GM12878 (cell line): ENCODE data around the gene COL1A1. TPM values are rescaled to one million over a fixed set of nuclear protein-coding genes. Genes with fewer than 3 reads are reported as not detected.

Experiments used
- BACH1 ChIP-seq: fragments of 450-650 bp; IDR thresholded peaks from 2 replicates; pipeline ENCODE4 v1.6.1; 2017; ENCODE audit warnings: mild to moderate bottlenecking, borderline replicate concordance
- FOXK2 ChIP-seq: fragments of 450-650 bp; IDR thresholded peaks from 2 replicates; pipeline ENCODE4 v1.6.1; 2017; ENCODE audit warnings: mild to moderate bottlenecking, moderate library complexity
- POLR2A ChIP-seq: IDR thresholded peaks from 2 replicates; pipeline ENCODE4 v1.6.1; 2011; ENCODE audit warnings: low read depth, mild to moderate bottlenecking, low read length
- RAD21 ChIP-seq: IDR thresholded peaks from 2 replicates; pipeline ENCODE4 v1.6.1; 2011; ENCODE audit warnings: mild to moderate bottlenecking, low read depth, low read length, moderate library complexity; ENCODE audit not compliant: insufficient read depth
- SP1 ChIP-seq: IDR thresholded peaks from one replicate; pipeline ENCODE4 v1.6.1; 2011; ENCODE audit warnings: low read depth, low read length
- SPI1 ChIP-seq: IDR thresholded peaks from 2 replicates; pipeline ENCODE4 v1.6.1; 2011; ENCODE audit warnings: low read depth, mild to moderate bottlenecking, low read length, moderate library complexity, borderline replicate concordance; ENCODE audit not compliant: insufficient read depth
- STAT1 ChIP-seq: fragments of 450-650 bp; conservative IDR thresholded peaks from 2 replicates; pipeline ENCODE4 v1.6.1; 2014; ENCODE audit warnings: antibody characterized with exemption, mild to moderate bottlenecking
- STAT3 ChIP-seq: IDR thresholded peaks from 2 replicates; pipeline ENCODE4 v1.6.1; 2011; ENCODE audit warnings: low read depth, low read length, improper control_type of control experiment
- ZBED1 ChIP-seq: IDR thresholded peaks from 2 replicates; pipeline ENCODE4 v1.6.1; 2016; ENCODE audit warnings: borderline replicate concordance
- ZSCAN29 ChIP-seq: fragments of 450-650 bp; IDR thresholded peaks from 2 replicates; pipeline ENCODE4 v1.6.1; 2017; ENCODE audit warnings: mild to moderate bottlenecking, moderate library complexity
- polyA plus RNA-seq, 11 experiments: library from polyadenylated mRNA; depleted of rRNA in 4 of 11; unstranded in 6 of 11; stranded (reverse) in 5 of 11; fragments of >200 nt; fragmentation: Nextera tagmentation in 4 of 11; fragmentation: Illumina TruSeq in 1 of 11; extraction: Ambion mirVana in 4 of 11; extraction: Trizol in 1 of 11; gene quantifications; 1 replicate in 1 of 11; 2 replicates in 10 of 11; pipeline versions ENCODE4 v1.2.1 to v1.2.3, GENCODE V29; 2011 to 2016; ENCODE audit warnings: inconsistent platforms in 2 of 11, missing spikeins in 2 of 11, low read depth in 1 of 11
- total RNA-seq, 4 experiments: library from RNA; depleted of rRNA in 3 of 4; stranded (reverse); fragments of >200 nt in 3 of 4; fragmentation: Illumina TruSeq in 1 of 4; extraction: Trizol in 1 of 4; gene quantifications; 2 replicates each; pipeline versions ENCODE4 v1.2.1 to v1.2.3, GENCODE V29; 2013 to 2021
- TF ChIP-seq, protein P1 (sequence below): IDR thresholded peaks from 2 replicates; pipeline ENCODE4 v1.6.1; 2011; ENCODE audit warnings: mild to moderate bottlenecking, low read depth, low read length, moderate library complexity; ENCODE audit not compliant: insufficient replicate concordance
- TF ChIP-seq, protein P2 (sequence below): IDR thresholded peaks from 2 replicates; pipeline ENCODE4 v1.6.1; 2011; ENCODE audit warnings: borderline replicate concordance, low read depth, mild to moderate bottlenecking, moderate library complexity, low read length; ENCODE audit not compliant: insufficient read depth, poor library complexity, severe bottlenecking
- TF ChIP-seq, protein P3 (sequence below): IDR thresholded peaks from 2 replicates; pipeline ENCODE4 v1.6.1; 2011; ENCODE audit warnings: borderline replicate concordance, low read depth, mild to moderate bottlenecking, moderate library complexity, mixed read lengths, low read length; ENCODE audit not compliant: insufficient read depth; ENCODE audit errors: extremely low read length
- TF ChIP-seq, protein P4 (sequence below): IDR thresholded peaks from 2 replicates; pipeline ENCODE4 v1.6.1; 2011; ENCODE audit warnings: low read depth, mild to moderate bottlenecking, low read length, moderate library complexity, borderline replicate concordance; ENCODE audit errors: extremely low read depth
- TF ChIP-seq, protein P5 (sequence below): IDR thresholded peaks from 2 replicates; pipeline ENCODE4 v1.6.1; 2011; ENCODE audit warnings: low read depth, low read length, improper control_type of control experiment, borderline replicate concordance
- TF ChIP-seq, protein P6 (sequence below): fragments of 450-650 bp; IDR thresholded peaks from 2 replicates; pipeline ENCODE4 v1.6.1; 2017; ENCODE audit warnings: mild to moderate bottlenecking, moderate library complexity

Gene COL1A1
- total and polyA plus RNA-seq, 10 of the 15 experiments (the other 5 are each of a cell fraction or from before 2014, with no cell fraction given) = 0.18 to 7.7 (median 2.3) TPM

DNA sequence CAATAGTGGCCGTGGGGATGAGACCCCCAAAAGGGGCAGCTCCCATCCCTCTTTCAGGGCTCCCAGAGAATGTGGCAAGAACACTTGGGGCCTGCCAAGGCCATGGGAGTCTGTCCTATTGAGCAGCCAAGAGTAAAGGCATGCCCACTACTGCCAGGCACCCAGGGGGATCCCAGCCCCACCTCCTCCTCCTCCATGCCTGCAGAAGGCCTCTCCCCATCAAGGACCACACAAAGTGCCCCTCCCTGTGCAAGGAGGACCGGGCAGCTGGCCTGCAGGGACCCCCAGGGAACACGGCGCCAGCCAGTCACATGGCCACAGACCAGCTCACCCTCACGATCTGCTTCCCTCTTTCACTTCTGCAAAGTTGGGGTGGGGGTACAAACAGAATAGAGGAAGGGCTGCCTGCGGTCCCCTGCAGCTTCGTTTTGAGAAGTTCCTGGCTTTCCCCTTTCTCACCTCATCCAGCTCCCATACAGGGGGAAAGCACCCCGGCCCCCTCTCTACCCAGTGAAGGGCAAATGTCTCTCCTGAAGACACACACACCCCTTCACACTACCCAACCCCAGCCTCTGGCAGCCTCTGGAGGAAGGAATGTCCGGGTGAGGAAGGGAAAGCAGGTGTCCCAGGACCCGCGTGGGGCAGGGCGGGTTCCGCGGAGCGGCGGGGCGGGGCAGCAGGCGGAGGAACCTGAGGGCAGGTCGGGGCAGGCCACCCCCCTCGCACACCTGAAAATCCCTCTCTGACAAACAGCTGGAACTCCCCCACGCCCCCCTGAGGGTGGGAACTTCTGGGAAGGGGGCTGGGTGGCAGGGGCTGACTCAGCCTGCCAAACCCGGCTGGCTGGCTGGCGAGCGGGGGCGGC, 53.0 kb downstream of the COL1A1 start (continued):
- TF ChIP-seq, protein P1, sequence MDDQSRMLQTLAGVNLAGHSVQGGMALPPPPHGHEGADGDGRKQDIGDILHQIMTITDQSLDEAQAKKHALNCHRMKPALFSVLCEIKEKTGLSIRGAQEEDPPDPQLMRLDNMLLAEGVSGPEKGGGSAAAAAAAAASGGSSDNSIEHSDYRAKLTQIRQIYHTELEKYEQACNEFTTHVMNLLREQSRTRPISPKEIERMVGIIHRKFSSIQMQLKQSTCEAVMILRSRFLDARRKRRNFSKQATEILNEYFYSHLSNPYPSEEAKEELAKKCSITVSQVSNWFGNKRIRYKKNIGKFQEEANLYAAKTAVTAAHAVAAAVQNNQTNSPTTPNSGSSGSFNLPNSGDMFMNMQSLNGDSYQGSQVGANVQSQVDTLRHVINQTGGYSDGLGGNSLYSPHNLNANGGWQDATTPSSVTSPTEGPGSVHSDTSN = no peak
- TF ChIP-seq STAT3 = no peak
- peak; percentile 85; the same call in 1 of the 2 replicates for TF ChIP-seq BACH1
- no peak for TF ChIP-seq FOXK2
- no peak for TF ChIP-seq ZSCAN29
- TF ChIP-seq, protein P2, sequence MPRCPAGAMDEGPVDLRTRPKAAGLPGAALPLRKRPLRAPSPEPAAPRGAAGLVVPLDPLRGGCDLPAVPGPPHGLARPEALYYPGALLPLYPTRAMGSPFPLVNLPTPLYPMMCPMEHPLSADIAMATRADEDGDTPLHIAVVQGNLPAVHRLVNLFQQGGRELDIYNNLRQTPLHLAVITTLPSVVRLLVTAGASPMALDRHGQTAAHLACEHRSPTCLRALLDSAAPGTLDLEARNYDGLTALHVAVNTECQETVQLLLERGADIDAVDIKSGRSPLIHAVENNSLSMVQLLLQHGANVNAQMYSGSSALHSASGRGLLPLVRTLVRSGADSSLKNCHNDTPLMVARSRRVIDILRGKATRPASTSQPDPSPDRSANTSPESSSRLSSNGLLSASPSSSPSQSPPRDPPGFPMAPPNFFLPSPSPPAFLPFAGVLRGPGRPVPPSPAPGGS = peak; percentile 79
- TF ChIP-seq, protein P3, sequence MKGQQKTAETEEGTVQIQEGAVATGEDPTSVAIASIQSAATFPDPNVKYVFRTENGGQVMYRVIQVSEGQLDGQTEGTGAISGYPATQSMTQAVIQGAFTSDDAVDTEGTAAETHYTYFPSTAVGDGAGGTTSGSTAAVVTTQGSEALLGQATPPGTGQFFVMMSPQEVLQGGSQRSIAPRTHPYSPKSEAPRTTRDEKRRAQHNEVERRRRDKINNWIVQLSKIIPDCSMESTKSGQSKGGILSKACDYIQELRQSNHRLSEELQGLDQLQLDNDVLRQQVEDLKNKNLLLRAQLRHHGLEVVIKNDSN = peak; percentile 82
- TF ChIP-seq, protein P4, sequence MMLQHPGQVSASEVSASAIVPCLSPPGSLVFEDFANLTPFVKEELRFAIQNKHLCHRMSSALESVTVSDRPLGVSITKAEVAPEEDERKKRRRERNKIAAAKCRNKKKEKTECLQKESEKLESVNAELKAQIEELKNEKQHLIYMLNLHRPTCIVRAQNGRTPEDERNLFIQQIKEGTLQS = no peak
- 0 out of 2 replicates have a peak, but pooled peaks have one; percentile 54 for TF ChIP-seq ZBED1
- no peak for TF ChIP-seq RAD21
- no peak for TF ChIP-seq POLR2A
- TF ChIP-seq STAT1 = no peak
- TF ChIP-seq, protein P5, sequence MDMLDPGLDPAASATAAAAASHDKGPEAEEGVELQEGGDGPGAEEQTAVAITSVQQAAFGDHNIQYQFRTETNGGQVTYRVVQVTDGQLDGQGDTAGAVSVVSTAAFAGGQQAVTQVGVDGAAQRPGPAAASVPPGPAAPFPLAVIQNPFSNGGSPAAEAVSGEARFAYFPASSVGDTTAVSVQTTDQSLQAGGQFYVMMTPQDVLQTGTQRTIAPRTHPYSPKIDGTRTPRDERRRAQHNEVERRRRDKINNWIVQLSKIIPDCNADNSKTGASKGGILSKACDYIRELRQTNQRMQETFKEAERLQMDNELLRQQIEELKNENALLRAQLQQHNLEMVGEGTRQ = peak; percentile 71
- peak; percentile 100 for TF ChIP-seq SPI1
- peak; percentile 84 for TF ChIP-seq SP1
- TF ChIP-seq, protein P6, sequence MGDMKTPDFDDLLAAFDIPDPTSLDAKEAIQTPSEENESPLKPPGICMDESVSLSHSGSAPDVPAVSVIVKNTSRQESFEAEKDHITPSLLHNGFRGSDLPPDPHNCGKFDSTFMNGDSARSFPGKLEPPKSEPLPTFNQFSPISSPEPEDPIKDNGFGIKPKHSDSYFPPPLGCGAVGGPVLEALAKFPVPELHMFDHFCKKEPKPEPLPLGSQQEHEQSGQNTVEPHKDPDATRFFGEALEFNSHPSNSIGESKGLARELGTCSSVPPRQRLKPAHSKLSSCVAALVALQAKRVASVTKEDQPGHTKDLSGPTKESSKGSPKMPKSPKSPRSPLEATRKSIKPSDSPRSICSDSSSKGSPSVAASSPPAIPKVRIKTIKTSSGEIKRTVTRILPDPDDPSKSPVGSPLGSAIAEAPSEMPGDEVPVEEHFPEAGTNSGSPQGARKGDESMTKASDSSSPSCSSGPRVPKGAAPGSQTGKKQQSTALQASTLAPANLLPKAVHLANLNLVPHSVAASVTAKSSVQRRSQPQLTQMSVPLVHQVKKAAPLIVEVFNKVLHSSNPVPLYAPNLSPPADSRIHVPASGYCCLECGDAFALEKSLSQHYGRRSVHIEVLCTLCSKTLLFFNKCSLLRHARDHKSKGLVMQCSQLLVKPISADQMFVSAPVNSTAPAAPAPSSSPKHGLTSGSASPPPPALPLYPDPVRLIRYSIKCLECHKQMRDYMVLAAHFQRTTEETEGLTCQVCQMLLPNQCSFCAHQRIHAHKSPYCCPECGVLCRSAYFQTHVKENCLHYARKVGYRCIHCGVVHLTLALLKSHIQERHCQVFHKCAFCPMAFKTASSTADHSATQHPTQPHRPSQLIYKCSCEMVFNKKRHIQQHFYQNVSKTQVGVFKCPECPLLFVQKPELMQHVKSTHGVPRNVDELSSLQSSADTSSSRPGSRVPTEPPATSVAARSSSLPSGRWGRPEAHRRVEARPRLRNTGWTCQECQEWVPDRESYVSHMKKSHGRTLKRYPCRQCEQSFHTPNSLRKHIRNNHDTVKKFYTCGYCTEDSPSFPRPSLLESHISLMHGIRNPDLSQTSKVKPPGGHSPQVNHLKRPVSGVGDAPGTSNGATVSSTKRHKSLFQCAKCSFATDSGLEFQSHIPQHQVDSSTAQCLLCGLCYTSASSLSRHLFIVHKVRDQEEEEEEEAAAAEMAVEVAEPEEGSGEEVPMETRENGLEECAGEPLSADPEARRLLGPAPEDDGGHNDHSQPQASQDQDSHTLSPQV = peak; percentile 28; the same call in 1 of the 2 replicates
